ENCODE results near the gene GLRX5.

The GLRX5 gene

DNA sequence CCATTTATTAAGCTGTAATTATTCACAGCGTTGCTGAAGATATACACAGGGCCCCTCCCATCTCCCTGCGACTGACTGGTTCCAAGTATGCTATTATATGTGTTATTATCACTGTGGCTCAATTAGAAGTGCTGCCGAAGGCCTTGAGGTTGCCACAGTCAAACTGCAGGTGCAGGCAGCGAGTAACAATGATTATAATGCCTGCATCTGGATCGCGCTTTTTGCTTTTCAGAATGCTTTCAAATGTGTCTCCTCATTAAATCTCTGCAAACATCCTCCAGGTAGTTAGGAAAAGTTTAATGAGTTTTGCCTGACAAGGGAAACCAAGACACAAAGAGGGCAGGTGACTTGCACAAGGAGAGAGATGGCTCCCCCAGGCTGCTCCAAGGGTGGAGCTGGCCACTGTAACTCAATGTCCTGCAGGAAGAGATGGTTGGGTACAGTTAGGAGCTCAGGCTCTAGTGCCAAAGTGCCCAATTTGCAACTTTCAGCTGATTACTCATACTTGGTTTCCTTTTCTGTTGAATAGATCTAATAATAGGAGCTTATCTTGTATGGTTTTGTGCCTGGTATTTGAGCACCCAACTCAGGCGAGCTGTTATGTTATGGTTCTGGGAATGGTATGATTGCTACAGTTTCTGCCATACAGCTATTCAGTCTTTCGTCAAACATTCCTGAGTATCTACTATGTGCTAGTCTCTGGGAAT, 16.7 kb upstream of the GLRX5 start:
- DNase-seq = no peak

DNA sequence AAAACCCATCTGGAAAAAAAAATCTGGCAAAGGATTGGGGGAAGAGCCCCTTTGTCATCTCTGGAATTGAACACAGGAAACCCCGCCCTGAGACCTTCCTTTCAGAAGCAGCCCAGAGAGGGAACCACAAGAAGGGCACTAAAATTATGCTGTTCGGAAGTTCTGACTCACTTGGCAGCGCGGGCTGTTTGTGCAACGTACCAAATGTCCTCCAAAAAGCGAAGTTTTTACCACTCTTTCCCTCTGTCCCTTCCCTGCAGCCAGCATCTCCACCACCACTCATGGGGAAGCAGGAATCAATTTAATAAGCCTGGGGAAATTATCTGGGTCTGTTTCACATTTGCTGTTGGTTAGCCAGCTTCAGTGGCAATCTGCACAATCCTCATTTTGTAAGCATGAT, 15.2 kb upstream of the GLRX5 start:
- DNase-seq = no peak

GRCh38 chr14:95520346-95520745, 14.5 kb upstream of the GLRX5 start:
- no peak for DNase-seq

DNA sequence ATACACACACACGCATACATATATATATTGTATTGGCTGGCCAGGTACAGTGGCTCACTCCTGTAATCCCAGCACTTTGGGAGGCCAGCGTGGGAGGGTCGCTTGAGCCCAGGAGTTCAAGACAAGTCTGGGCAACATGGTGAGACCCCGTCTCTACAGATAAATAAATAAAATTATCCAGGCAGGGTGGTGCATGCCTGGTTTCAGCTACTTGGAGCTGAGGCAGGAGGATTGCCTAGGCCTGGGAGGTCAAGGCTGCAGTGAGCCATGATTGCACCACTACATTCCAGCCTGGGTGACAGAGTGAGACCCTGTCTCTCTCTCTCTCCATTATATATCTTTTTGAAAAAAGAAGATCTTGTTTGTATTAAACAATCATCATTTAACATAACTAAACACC, 13.8 kb upstream of the GLRX5 start:
- DNase-seq = no peak

DNA sequence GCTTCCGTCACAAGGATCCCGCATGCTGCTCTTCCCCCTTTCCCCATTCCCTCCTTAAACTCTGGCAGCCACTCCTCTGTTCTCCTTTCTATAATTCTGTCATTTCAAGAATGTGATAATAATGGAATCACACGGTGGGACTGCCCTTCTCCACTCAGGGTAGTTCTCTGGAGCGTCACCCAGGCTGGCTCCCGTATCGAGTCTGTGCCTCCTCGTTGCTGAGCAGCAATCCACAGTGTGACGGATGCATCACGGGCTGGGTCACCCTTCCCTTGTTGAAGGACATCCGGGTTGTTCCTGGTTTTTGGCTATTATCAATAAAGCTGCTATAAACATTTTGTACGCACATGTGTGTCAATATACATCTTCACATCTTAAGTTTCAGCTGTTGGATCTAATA, 12.7 kb upstream of the GLRX5 start:
- DNase-seq = no peak

DNA sequence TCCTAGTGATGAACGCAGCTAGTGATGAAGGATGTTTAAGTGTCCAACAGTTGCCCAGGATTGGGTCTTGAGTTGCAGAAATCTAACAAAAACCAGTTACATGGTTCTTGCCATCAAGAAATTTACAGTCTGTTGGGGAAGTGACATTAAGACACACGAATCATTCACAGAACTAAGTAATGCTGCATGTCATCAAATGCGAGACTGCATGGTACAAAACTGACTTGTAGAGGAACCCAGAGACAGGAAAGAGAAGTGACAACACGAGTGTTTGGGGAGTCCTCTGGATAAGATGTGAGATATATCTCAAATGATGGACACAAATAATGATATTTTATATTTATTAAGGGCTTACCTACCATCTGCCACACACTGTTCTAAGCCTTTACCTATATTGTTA, 12.3 kb upstream of the GLRX5 start:
- no peak for DNase-seq

- DNase-seq = no peak
These were observed 11.6 kb upstream of the GLRX5 start for GRCh38 chr14:95523051-95523814.

GRCh38 chr14:95523815-95524448, 10.9 kb upstream of the GLRX5 start:
- no peak for DNase-seq

DNA sequence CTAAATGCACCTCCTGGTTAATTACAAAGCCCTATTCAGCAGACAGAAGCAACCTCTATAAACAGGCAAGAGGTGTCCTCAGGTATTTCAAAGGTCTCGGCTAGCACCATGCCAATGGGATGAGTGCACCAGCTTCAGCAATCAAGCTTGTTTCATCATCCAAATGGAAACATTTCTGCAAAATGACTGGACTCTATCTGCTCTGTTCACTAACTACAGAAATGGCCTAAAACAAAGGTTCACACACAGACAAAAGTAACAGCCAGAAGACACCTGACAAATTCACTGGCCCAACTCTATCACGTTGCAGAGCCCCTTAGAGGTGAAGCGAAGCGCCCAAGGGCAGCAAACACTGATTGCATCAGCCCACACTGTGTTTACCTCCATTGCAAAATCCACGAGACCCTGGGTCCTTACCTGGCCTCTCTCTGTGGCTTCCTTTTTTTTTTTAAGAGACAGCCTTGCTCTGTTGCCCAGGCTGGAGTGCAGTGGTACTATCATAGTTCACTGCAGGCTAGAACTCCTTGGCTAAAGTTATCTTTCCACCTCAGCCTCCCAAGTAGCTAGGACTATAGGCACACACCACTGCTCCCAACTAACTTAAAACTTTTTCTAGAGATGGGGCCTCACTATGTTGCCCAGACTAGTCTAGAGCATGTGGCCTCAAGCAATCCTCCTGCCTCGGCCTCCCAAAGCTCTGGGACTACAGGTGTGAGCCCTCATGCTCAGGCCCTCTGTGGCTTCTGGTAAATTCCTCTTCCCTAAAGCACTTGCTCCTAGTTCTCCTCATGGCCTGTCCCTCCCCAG, 9.9 kb upstream of the GLRX5 start:
- no peak for DNase-seq

DNA sequence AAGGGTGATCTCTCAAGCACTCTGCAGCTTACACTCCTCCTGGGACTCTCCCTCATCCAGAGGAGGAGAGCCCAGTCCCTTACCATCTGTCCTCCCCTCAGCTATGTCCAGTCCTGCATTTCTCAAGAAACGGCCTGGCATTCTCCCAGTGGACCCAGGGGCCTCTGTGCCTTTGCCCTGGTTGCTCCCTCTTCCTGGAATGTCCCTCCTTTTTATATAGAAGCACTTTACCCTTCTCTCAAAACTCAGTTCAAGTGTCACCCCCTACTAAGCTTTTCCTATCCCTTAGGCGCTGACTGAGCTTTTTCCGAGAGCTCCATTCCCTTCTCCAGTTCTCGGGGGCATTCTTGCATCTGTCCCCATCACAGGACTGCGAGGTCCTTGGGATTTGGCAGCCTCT, 8.9 kb upstream of the GLRX5 start:
- DNase-seq = no peak

DNA sequence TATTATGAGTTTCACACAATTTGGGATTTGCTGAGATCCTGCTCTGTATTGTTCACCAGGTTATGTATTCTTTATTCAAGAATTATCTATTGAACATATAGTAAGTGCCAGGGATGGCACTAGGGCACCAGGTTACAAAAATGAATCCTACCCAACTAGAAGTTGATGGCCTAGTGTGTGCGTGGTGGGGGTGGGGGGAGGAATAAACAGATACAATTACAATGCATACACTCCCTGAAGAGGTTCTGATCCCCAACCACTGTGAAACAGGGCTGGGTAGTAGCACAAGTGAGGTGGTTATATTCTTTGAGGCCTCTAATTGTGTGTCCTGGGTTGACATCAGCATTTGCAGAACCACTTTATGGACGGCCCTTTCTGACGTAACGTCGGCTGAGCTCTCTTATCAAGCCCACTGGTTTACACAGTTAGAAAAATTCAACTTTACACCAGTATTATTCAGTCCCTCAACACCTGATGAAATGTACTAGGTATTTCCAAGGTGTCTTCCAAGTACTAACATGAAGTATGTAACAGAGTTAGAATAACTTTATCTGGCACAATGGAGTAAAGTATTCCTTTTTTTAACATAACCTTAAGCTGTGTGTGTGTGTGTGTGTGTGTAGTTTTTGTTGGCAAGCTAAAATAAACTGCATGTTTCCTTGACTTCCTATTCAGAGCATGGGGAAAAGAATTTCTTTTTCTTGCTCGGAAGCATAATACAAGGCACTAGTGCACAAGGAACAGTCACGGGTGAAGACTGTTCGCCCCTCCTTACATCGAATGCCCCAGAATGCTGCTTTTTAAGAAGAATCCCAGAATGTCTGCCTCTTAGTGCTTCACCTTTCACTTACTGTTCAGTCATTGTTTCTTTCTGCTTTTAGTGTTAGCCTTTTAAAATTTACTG, 8.1 kb upstream of the GLRX5 start:
- DNase-seq = no peak

DNA sequence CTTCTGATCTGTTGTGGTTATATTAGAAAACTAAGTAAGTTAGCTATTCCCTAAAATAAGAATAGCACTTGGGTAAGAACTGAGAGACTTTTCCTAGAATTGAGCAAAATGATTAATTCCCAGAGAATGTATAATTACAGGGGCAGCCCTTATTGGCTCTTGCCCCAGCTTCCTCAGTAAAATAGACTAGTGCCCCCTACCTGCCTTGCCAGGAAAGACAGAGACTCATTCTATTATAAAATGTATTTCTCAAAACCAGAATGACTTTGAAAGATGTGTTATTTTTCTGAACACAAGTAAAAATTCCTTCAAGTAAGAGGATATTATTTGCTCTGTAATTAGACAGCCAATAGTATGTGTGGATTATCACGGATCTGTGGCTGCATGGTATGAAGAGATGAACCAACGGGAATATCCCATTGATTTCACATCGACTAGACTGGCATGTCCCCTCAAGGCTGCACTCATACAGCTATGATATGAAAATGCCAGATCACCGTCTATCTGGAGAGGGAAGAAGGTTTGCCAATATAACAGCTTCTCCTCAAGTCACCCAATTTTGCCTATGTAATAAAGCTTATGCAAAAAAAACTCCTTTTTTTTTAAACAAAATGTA, 7.4 kb upstream of the GLRX5 start:
- DNase-seq = peak in 1 of 2 experiments; percentile 61

DNA sequence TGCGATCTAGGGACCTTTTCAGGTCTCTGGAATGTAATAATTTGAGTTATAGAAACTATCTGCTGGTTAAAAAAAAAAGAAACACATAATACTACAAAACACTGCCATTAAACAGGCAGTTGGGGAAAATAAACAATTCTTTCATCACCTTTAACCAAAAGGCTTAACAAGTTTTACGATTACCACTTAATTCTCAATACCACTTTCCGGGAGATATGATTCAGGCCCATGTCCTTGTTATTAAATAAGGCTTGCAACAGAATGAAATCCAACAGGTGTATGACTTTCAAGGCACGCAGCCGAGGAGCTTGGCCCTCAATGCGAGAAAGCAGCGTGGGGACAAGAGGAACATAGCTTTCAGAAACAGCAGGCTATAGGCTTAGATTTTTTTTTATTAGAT, 5.6 kb upstream of the GLRX5 start:
- no peak for DNase-seq

DNA sequence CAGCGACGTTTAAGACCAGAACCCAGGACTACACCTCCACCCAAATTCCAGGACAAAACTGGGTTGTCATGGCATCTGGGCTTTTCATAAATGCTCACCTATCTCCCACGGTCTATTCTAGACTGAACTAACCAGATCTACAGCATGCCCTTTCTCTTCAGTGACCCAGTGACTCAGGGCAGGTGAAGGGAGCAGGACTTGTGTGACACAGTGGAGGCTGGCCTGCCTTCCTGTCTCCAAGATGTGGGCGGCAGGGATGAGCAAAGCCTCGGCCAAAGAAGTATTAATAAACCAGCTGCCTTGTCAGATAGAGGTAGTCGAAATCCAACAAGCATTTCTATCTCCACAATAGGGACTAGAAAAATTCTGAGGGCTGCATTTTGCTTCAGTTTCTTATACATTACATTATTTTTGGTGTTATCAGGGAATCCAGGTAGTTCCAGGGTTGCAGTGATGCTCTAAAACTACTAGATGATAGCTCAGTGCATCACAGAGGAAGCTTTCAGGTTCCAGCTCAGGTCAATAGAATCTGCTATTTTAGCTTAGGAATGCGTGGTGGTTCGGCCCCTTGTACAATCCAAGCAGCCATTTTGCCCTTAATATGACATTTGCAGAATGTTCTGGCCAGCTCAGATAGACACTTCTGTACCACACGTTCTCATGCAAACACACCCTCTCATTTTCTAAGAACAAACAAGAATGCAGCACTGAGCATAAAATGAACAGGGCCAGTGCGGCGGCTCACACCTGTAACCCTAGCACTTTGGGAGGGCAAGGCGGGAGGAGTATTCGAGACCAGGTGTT, 4.2 kb upstream of the GLRX5 start:
- DNase-seq = no peak

DNA sequence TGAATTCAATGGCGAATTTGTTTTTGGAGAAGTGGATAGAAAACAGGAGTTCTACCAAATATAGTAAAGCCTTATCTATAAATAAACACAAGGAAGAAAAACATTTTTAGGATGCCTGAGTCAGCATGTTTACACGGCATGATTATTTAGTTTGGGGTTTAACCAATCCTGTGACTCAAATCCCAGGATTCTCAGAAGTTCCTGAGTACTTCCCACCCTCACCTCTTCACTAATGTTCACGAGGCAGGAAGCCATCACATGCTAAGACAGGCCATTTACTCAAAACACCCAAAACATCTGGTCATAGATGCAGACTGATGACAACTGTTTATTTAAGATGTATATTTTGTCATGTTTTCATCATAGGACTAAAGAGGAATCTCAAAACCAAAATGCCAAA, 3.4 kb upstream of the GLRX5 start:
- no peak for DNase-seq

- no peak for DNase-seq
These were observed 2.9 kb upstream of the GLRX5 start for GRCh38 chr14:95531969-95532368.

DNA sequence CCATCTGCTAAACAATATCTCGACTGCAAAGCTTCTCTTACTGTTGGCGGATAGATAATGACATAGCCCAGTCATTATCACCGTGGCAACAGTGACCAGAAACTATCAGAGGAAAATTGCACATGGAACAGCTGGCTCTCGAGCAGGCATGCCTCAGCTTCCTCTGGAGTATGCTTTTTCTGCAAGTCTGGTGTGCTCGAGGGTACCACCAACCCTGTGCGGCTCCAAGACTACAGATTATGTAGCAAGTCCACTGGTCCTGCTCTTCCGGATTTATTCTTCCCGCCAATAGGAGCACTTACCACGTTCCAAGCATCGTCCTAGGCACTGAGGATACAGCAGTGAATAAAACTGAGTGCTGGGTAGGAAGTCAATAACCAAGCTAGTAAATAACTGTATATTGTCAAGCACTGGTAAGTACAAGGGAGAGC, 1.4 kb upstream of the GLRX5 start:
- DNase-seq = peak; percentile 34 to 49

GRCh38 chr14:95533822-95534221, 1.0 kb upstream of the GLRX5 start:
- DNase-seq = no peak

- DNase-seq = peak in 1 of 2 experiments; percentile 32
These were observed 574 bp downstream of the GLRX5 start for GRCh38 chr14:95535226-95536021.

- DNase-seq = peak in 1 of 2 experiments; percentile 34
These were observed 1.3 kb downstream of the GLRX5 start for GRCh38 chr14:95536036-95536593.

All from NCI-H446 (cell line).